Panc1 (cell line): ENCODE data around the gene PPP1R16B. TPM values are rescaled to one million over a fixed set of nuclear protein-coding genes. Genes with fewer than 3 reads are reported as not detected.

Experiments
- ATAC-seq: fragments of 200-7000 bp; cut with Tn5 transposase; 2 replicates; pipeline ENCODE4 v1.9.1; 2020; ENCODE audit warnings: mild to moderate bottlenecking, moderate library complexity
- BruUV-seq: library from RNA; stranded (reverse); fragments of 400-500 nt; replicated peaks from 2 replicates; lab custom pipeline; 2021; lab: Mats Ljungman, UMichigan
- CTCF ChIA-PET: fragments of 300-600 bp; sonication (Branson Sonifier 250); formaldehyde crosslinking; loops from one replicate; lab custom pipeline; 2022; ENCODE audit warnings: antibody characterized with exemption; lab: Charles Lee
- POLR2A ChIA-PET: fragments of 300-600 bp; sonication (Branson Sonifier 250); formaldehyde crosslinking; loops from one replicate; lab custom pipeline; 2022; ENCODE audit warnings: antibody characterized with exemption; lab: Charles Lee
- DNase-seq: peaks from one replicate; pipeline ENCODE4 v3.0.0-alpha.2; 2010; ENCODE audit warnings: low read depth, low spot score
- H3K27ac ChIP-seq: 2 replicates; pipeline ENCODE4 v1.5.1; 2011; ENCODE audit warnings: mild to moderate bottlenecking, low read length, inconsistent platforms
- H3K27me3 ChIP-seq: fragments of 200-500 bp; sonication (Bioruptor generic); 2 replicates; pipeline ENCODE4 v1.6.0; 2014; ENCODE audit warnings: low read length, inconsistent platforms; ENCODE audit not compliant: control insufficient read depth, insufficient read depth
- H3K36me3 ChIP-seq: fragments of 200-500 bp; sonication (Bioruptor generic); 2 replicates; pipeline ENCODE4 v1.5.1; 2014; ENCODE audit warnings: inconsistent platforms, mild to moderate bottlenecking, low read length, moderate library complexity; ENCODE audit not compliant: control insufficient read depth, insufficient read depth
- H3K4me1 ChIP-seq: 2 replicates; pipeline ENCODE4 v1.5.1; 2011; ENCODE audit warnings: inconsistent platforms, mild to moderate bottlenecking, low read length, moderate library complexity; ENCODE audit not compliant: control insufficient read depth, insufficient read depth
- H3K4me3 ChIP-seq, 2 experiments: 2 replicates each; pipeline ENCODE4 v1.5.1; 2011 to 2012; ENCODE audit warnings: low read depth in 2 of 2, low read length in 2 of 2, mild to moderate bottlenecking in 2 of 2, inconsistent platforms in 1 of 2, moderate library complexity in 1 of 2
- H3K9me3 ChIP-seq: fragments of 200-500 bp; sonication (Bioruptor generic); 2 replicates; pipeline ENCODE4 v1.5.1; 2014; ENCODE audit warnings: low read depth, mild to moderate bottlenecking, inconsistent platforms, low read length, moderate library complexity; ENCODE audit not compliant: control insufficient read depth, insufficient read depth
- CTCF ChIP-seq: fragments of 450-650 bp; IDR thresholded peaks from 2 replicates; pipeline ENCODE4 v1.5.1; 2017; ENCODE audit warnings: mild to moderate bottlenecking
- POLR2AphosphoS5 ChIP-seq: IDR thresholded peaks from 2 replicates; pipeline ENCODE4 v1.6.1; 2012; ENCODE audit warnings: mild to moderate bottlenecking, low read depth, low read length, moderate library complexity
- REST ChIP-seq, 2 experiments: IDR thresholded peaks; 2 replicates each; pipeline ENCODE4 v1.6.1; 2011 to 2012; ENCODE audit warnings: low read depth in 2 of 2, control low read depth in 1 of 2, low read length in 1 of 2, mild to moderate bottlenecking in 1 of 2, moderate library complexity in 1 of 2; ENCODE audit not compliant: insufficient read depth in 1 of 2
- SIN3A ChIP-seq: IDR thresholded peaks from 2 replicates; pipeline ENCODE4 v1.6.1; 2012; ENCODE audit warnings: low read depth, mild to moderate bottlenecking, low read length, moderate library complexity, borderline replicate concordance; ENCODE audit not compliant: insufficient read depth
- TCF7L2 ChIP-seq: IDR thresholded peaks from 2 replicates; pipeline ENCODE4 v1.6.1; 2011; ENCODE audit warnings: mild to moderate bottlenecking, low read depth, low read length, inconsistent platforms
- in situ Hi-C: cut with HindIII; loops from 2 replicates; pipeline ENCODE4 v1.10.0; 2016; ENCODE audit warnings: low sequenced_read_pairs, low pct_unique_long_range_greater_than_20kb
- intact Hi-C: fragments of 100-400 bp; cut with micrococcal nuclease; formaldehyde crosslinking; loops from one replicate; pipeline ENCODE4 v1.10.0; 2022; ENCODE audit not compliant: unreplicated experiment
- total RNA-seq: library from RNA; stranded (reverse); gene quantifications from one replicate; pipeline ENCODE4 v1.2.1, GENCODE V29; 2021; ENCODE audit not compliant: unreplicated experiment

PPP1R16B gene
- total RNA-seq, 1 experiment from 2014 or later: 0.92 TPM

GRCh38 chr20:38840894-38841470, 35.5 kb downstream of the PPP1R16B start:
- H3K27me3 ChIP-seq: peaks cover 10% of the 10 kb centered on the region
- no peaks in the 10 kb centered on the region for H3K9me3 ChIP-seq
- no peaks in the 10 kb centered on the region for H3K4me1 ChIP-seq
- BruUV-seq: no TSS peak
- ChIA-PET CTCF (interaction anchor here (0.6 kb wide), 1 partner anchor 13 kb away, joined by 3 read pairs; no protein-coding TSS in a partner anchor), POLR2A (no interaction called here)
- H3K4me3 ChIP-seq: no peak overlapping the region
- H3K36me3 ChIP-seq: no peaks in the 10 kb centered on the region
- in situ Hi-C loops (no loop called here), intact Hi-C loops (no loop called here)
- no peak for DNase-seq
- TF ChIP-seq CTCF: no peak
- no peak for TF ChIP-seq SIN3A
- no peak for TF ChIP-seq POLR2AphosphoS5
- no peak for ATAC-seq
- no peak overlapping the region for H3K27ac ChIP-seq

DNA sequence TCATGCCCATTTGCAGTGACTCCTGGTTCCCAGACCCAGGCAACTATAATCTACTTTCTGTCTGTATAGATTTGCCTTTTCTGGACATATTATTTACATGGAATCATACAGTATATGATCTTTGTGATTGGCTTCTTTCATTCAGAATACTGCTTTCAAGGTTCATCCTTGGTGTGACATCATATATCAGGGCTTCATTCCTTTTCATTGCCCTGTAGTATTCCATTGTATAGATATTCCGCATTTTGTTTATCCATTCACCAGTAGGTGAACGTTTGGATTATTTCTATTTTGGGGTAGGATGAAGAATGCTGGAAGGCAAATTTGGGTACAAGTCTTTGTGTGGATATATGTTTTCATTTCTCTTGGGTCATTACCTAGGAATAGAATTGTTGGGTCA, 36.1 kb downstream of the PPP1R16B start:
- ChIA-PET CTCF (no interaction called here), POLR2A (no interaction called here)
- DNase-seq: no peak
- BruUV-seq: no TSS peak
- no peak overlapping the region for H3K27ac ChIP-seq
- H3K4me3 ChIP-seq: no peak overlapping the region
- no peaks in the 10 kb centered on the region for H3K36me3 ChIP-seq
- no peak for ATAC-seq
- no peaks in the 10 kb centered on the region for H3K4me1 ChIP-seq
- H3K27me3 ChIP-seq: peaks cover 10% of the 10 kb centered on the region
- no peaks in the 10 kb centered on the region for H3K9me3 ChIP-seq
- in situ Hi-C loops: no loop called here
- TF ChIP-seq REST (IDR thresholded peaks at IDR 0.05; ENCODE audit: insufficient read depth in 1 of 2, low read depth in 2 of 2, low read length in 1 of 2): no peak
- TF ChIP-seq CTCF: no peak
- TF ChIP-seq TCF7L2: no peak
- TF ChIP-seq POLR2AphosphoS5: no peak
- TF ChIP-seq SIN3A: no peak
- intact Hi-C loops: no loop called here
